Measurements from ENCODE around the gene RAB15. TPM values are rescaled to one million over a fixed set of nuclear protein-coding genes. Genes with fewer than 3 reads are reported as not detected.
A peak's percentile ranks its signal among the peaks of the same experiment; 100 is the strongest.

The RAB15 gene
- total RNA-seq, 1 donor from 2014 or later = 71.4 TPM

- no peak for DNase-seq (ENCODE audit: low spot score)
Observed at GRCh38 chr14:64955297-64955696, 16.8 kb downstream of the RAB15 start.

GRCh38 chr14:64954491-64955240 lies 17.5 kb downstream of the RAB15 start:
- DNase-seq (ENCODE audit: low spot score) = no peak

GRCh38 chr14:64953661-64954060 lies 18.5 kb downstream of the RAB15 start:
- DNase-seq (ENCODE audit: low spot score) = no peak

GRCh38 chr14:64953310-64953654 lies 18.9 kb downstream of the RAB15 start:
- DNase-seq (ENCODE audit: low spot score) = no peak

GRCh38 chr14:64952598-64953309 lies 19.4 kb downstream of the RAB15 start:
- DNase-seq (ENCODE audit: low spot score) = no peak

GRCh38 chr14:64951724-64952123 lies 20.4 kb downstream of the RAB15 start:
- DNase-seq (ENCODE audit: low spot score) = no peak

GRCh38 chr14:64951291-64951690 lies 20.8 kb downstream of the RAB15 start:
- no peak for DNase-seq (ENCODE audit: low spot score)

- no peak for DNase-seq (ENCODE audit: low spot score)
Observed at GRCh38 chr14:64950889-64951288, 21.2 kb downstream of the RAB15 start.

GRCh38 chr14:64948612-64949210 lies 23.4 kb downstream of the RAB15 start:
- DNase-seq (ENCODE audit: low spot score) = no peak

GRCh38 chr14:64947710-64948611 lies 24.2 kb downstream of the RAB15 start:
- no peak for DNase-seq (ENCODE audit: low spot score)

- peak; percentile 7 for DNase-seq (ENCODE audit: low spot score)
Observed at GRCh38 chr14:64946310-64947045, 25.7 kb downstream of the RAB15 start.

- no peak for DNase-seq (ENCODE audit: low spot score)
Observed at GRCh38 chr14:64945431-64946178, 26.5 kb downstream of the RAB15 start.

GRCh38 chr14:64944861-64945260 lies 27.3 kb downstream of the RAB15 start:
- DNase-seq (ENCODE audit: low spot score) = no peak

GRCh38 chr14:64944041-64944440 lies 28.1 kb downstream of the RAB15 start:
- no peak for DNase-seq (ENCODE audit: low spot score)

- DNase-seq (ENCODE audit: low spot score) = no peak
Observed at GRCh38 chr14:64943556-64943955, 28.6 kb downstream of the RAB15 start.

- peak; percentile 90 for DNase-seq (ENCODE audit: low spot score)
Observed at GRCh38 chr14:64942531-64943111, 29.5 kb downstream of the RAB15 start, which contains the start of gene GPX2. Gene GPX2 (minus strand): TSS chr14:64942745. CDS start chr14:64942726, 19 bp downstream.

- no peak for DNase-seq (ENCODE audit: low spot score)
Observed at GRCh38 chr14:64940336-64940910, 31.7 kb downstream of the RAB15 start.

GRCh38 chr14:64939817-64940190 lies 32.3 kb downstream of the RAB15 start:
- no peak for DNase-seq (ENCODE audit: low spot score)

- no peak for DNase-seq (ENCODE audit: low spot score)
Observed at GRCh38 chr14:64938972-64939816, 32.9 kb downstream of the RAB15 start.

Data from ureter (tissue), 1 donor.